Neuronal stem cell (in vitro differentiated cells): Measurements from ENCODE around the gene SCN10A.

Source experiments
- DNase-seq: peaks from one replicate; pipeline ENCODE4 v3.0.0-alpha.2; 2013; ENCODE audit warnings: low spot score
- H2AFZ ChIP-seq: one replicate; pipeline ENCODE4 v1.6.1; 2013; ENCODE audit warnings: mild to moderate bottlenecking, low read length, inconsistent platforms
- H2AK5ac ChIP-seq: 2 replicates; pipeline ENCODE4 v1.6.1; 2013; ENCODE audit warnings: low read depth, mild to moderate bottlenecking, inconsistent platforms, low read length, moderate library complexity, mixed read lengths
- H2BK120ac ChIP-seq: 2 replicates; pipeline ENCODE4 v1.6.1; 2013; ENCODE audit warnings: low read depth, mild to moderate bottlenecking, inconsistent platforms, low read length, moderate library complexity, mixed read lengths
- H2BK12ac ChIP-seq: one replicate; pipeline ENCODE4 v1.6.1; 2013; ENCODE audit warnings: low read length, inconsistent platforms
- H2BK15ac ChIP-seq: 2 replicates; pipeline ENCODE4 v1.6.1; 2013; ENCODE audit warnings: mild to moderate bottlenecking, low read length, inconsistent platforms, mixed read lengths
- H2BK5ac ChIP-seq: one replicate; pipeline ENCODE4 v1.6.1; 2013; ENCODE audit warnings: inconsistent platforms, mild to moderate bottlenecking, low read length, moderate library complexity
- H3K14ac ChIP-seq: one replicate; pipeline ENCODE4 v1.6.1; 2013; ENCODE audit warnings: low read length, inconsistent platforms
- H3K18ac ChIP-seq: 2 replicates; pipeline ENCODE4 v1.6.1; 2013; ENCODE audit warnings: low read length, inconsistent platforms
- H3K23ac ChIP-seq: 2 replicates; pipeline ENCODE4 v1.6.1; 2013; ENCODE audit warnings: low read depth, mild to moderate bottlenecking, mixed read lengths, low read length, inconsistent platforms; ENCODE audit not compliant: poor library complexity
- H3K27ac ChIP-seq: replicated peaks from 3 replicates; pipeline ENCODE4 v1.5.1; 2013; ENCODE audit warnings: low read length, inconsistent platforms
- H3K27me3 ChIP-seq, 3 experiments: 2 replicates each; pipeline ENCODE4 v1.6.1; 2013; ENCODE audit warnings: low read length in 3 of 3, mild to moderate bottlenecking in 2 of 3, inconsistent platforms in 1 of 3, low read depth in 1 of 3, mixed read lengths in 1 of 3, moderate library complexity in 1 of 3; ENCODE audit not compliant: control insufficient read depth in 3 of 3, insufficient read depth in 3 of 3
- H3K36me3 ChIP-seq, 2 donors: replicated peaks in 1 of 2; 2 replicates each; pipeline ENCODE4 v1.6.1; 2013; ENCODE audit warnings: low read length in 2 of 2; ENCODE audit not compliant: control insufficient read depth in 2 of 2, insufficient read depth in 2 of 2
- H3K4ac ChIP-seq: 2 replicates; pipeline ENCODE4 v1.6.1; 2013; ENCODE audit warnings: inconsistent platforms, mild to moderate bottlenecking, low read length, moderate library complexity
- H3K4me1 ChIP-seq, 2 donors: 1 replicate in 1 of 2; 2 replicates in 1 of 2; pipeline ENCODE4 v1.6.1; 2013; ENCODE audit warnings: low read length in 2 of 2, low read depth in 1 of 2; ENCODE audit not compliant: control insufficient read depth in 2 of 2, insufficient read depth in 1 of 2
- H3K4me2 ChIP-seq: one replicate; pipeline ENCODE4 v1.6.1; 2013; ENCODE audit warnings: mild to moderate bottlenecking, low read length, inconsistent platforms; ENCODE audit not compliant: insufficient read depth, poor library complexity, severe bottlenecking
- H3K4me3 ChIP-seq, 2 donors: 2 replicates each; pipeline ENCODE4 v1.5.1; 2013; ENCODE audit warnings: low read length in 2 of 2, mild to moderate bottlenecking in 2 of 2, inconsistent platforms in 1 of 2, moderate library complexity in 1 of 2
- H3K79me1 ChIP-seq: one replicate; pipeline ENCODE4 v1.6.1; 2013; ENCODE audit warnings: low read depth, mild to moderate bottlenecking, inconsistent platforms, low read length, moderate library complexity
- H3K9ac ChIP-seq: one replicate; pipeline ENCODE4 v1.6.1; 2013; ENCODE audit warnings: mild to moderate bottlenecking, low read depth, low read length, inconsistent platforms; ENCODE audit not compliant: poor library complexity
- H3K9me3 ChIP-seq, 2 donors: replicated peaks in 1 of 2; 2 replicates each; pipeline versions ENCODE3 to v1.6.1; 2013; ENCODE audit warnings: low read length in 2 of 2, mild to moderate bottlenecking in 2 of 2, inconsistent platforms in 1 of 2, low read depth in 1 of 2, mixed read lengths in 1 of 2, moderate library complexity in 1 of 2; ENCODE audit not compliant: control insufficient read depth in 2 of 2, insufficient read depth in 1 of 2
- H4K8ac ChIP-seq: one replicate; pipeline ENCODE4 v1.6.1; 2013; ENCODE audit warnings: low read depth, mild to moderate bottlenecking, inconsistent platforms, low read length, moderate library complexity
- H4K91ac ChIP-seq: one replicate; pipeline ENCODE4 v1.6.1; 2013; ENCODE audit warnings: low read length, low read depth, mild to moderate bottlenecking, inconsistent platforms; ENCODE audit not compliant: poor library complexity
- WGBS, 2 donors: extraction: QIAGEN DNeasy Blood & Tissue Kit; methylation state at CpG; one replicate each; pipeline ENCODE4 v1.1.7; 2013; ENCODE audit warnings: missing lambda C conversion rate in 2 of 2, mixed read lengths in 1 of 2; ENCODE audit not compliant: insufficient read length in 2 of 2, insufficient replicate concordance in 1 of 2; ENCODE audit errors: extremely low coverage in 2 of 2; 5-methylcytosine and 5-hydroxymethylcytosine counted together

Gene SCN10A

DNA sequence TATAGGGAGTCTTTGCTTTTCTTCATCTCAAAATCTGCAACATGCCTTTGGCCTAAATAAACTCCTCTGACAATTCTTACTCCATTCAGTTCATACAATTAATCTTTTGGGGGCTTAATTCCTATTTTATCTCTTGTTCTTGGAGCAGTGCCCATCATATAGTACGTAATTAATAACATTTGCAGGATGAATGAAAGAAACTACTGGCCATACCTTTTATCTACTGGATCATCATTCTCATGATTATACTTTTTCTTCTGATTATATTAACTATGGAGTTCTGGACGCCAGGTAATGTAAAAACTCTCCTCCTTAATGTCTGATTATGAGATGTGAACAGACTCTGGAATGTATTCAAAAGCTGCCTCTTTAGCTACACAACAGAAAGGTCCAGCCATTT, 120.0 kb downstream of the SCN10A start:
- Histone ChIP-seq H3K14ac (no peak overlapping the region), H2AK5ac (no peak overlapping the region), H3K4me1 (no peaks in the 10 kb centered on the region), H3K27me3 (no peaks in the 10 kb centered on the region), H3K36me3 (no peaks in the 10 kb centered on the region), H3K4ac (no peak overlapping the region), H2BK12ac (no peak overlapping the region), H3K9ac (no peak overlapping the region), H3K23ac (no peak overlapping the region), H3K4me2 (no peak overlapping the region), H3K27ac (no peak overlapping the region), H3K9me3 (no peaks in the 10 kb centered on the region), H2BK15ac (no peak overlapping the region), H2AFZ (no peak overlapping the region), H3K18ac (no peak overlapping the region), H4K8ac (no peak overlapping the region), H2BK5ac (no peak overlapping the region), H4K91ac (no peak overlapping the region), H3K4me3 (no peak overlapping the region), H2BK120ac (no peak overlapping the region), H3K79me1 (no peaks in the 10 kb centered on the region)
- no CpG with 5 or more reads among the region's 2 CpGs for WGBS, 2 donors
- DNase-seq: no peak

DNA sequence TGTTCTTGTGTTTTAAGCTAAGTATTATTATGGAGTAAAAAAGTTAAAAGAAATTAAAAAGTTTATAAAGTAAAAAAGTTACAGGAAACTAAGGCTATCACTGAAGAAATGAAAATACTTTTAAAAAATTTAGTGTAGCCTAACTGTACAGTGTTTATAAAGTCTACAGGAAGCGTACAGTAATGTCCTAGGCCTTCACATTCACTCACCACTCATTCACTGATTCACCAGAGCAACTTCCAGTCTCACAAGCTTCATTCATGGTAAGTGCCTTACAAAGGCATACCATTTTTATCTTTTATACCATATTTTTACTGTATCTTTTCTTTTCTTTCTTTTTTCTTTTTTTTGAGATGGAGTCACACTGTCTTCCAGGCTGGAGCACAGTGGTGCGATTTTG, 125.8 kb downstream of the SCN10A start:
- Histone ChIP-seq H3K36me3 (no peaks in the 10 kb centered on the region), H3K14ac (no peak overlapping the region), H3K4me2 (no peak overlapping the region), H2BK15ac (no peak overlapping the region), H2BK12ac (no peak overlapping the region), H2BK120ac (no peak overlapping the region), H3K18ac (no peak overlapping the region), H3K4me1 (no peaks in the 10 kb centered on the region), H4K8ac (no peak overlapping the region), H3K9ac (no peak overlapping the region), H3K23ac (no peak overlapping the region), H2AK5ac (no peak overlapping the region), H4K91ac (no peak overlapping the region), H3K27ac (no peak overlapping the region), H2BK5ac (no peak overlapping the region), H2AFZ (no peak overlapping the region), H3K9me3 (no peaks in the 10 kb centered on the region), H3K4me3 (no peak overlapping the region), H3K4ac (no peak overlapping the region), H3K27me3 (no peaks in the 10 kb centered on the region), H3K79me1 (no peaks in the 10 kb centered on the region)
- no peak for DNase-seq
- no CpG with 5 or more reads among the region's 2 CpGs for WGBS, 2 donors

DNA sequence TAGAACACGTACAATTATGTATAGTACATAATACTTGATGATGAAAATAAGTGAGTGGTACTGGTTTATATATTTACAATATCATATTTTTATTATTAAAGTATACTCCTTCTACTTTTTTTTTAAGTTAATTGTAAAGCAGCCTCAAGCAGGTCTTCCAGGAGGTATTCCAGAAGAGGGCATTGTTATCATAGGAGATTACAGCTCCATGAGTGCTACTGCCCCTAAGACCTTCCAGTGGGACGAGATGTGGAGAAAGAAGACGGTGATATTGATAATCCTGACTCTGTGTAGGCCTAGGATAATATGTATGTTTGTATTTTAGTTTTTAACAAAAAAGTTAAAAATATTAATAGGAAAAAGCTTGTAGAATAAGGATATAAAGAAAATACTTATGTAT, 126.2 kb downstream of the SCN10A start:
- H3K9me3 ChIP-seq: no peaks in the 10 kb centered on the region
- no peak overlapping the region for H2AK5ac ChIP-seq
- H3K36me3 ChIP-seq: no peaks in the 10 kb centered on the region
- no peak overlapping the region for H4K8ac ChIP-seq
- no peaks in the 10 kb centered on the region for H3K4me1 ChIP-seq
- no peaks in the 10 kb centered on the region for H3K27me3 ChIP-seq
- no peak overlapping the region for H3K23ac ChIP-seq
- H3K9ac ChIP-seq: no peak overlapping the region
- no peak overlapping the region for H2BK12ac ChIP-seq
- H3K14ac ChIP-seq: no peak overlapping the region
- DNase-seq: no peak
- no peaks in the 10 kb centered on the region for H3K79me1 ChIP-seq
- H3K4ac ChIP-seq: no peak overlapping the region
- H2BK5ac ChIP-seq: no peak overlapping the region
- no peak overlapping the region for H3K4me3 ChIP-seq
- no peak overlapping the region for H2AFZ ChIP-seq
- no peak overlapping the region for H2BK120ac ChIP-seq
- H3K4me2 ChIP-seq: no peak overlapping the region
- H2BK15ac ChIP-seq: no peak overlapping the region
- no peak overlapping the region for H3K27ac ChIP-seq
- H3K18ac ChIP-seq: no peak overlapping the region
- no peak overlapping the region for H4K91ac ChIP-seq
- no CpG with 5 or more reads among the region's 3 CpGs for WGBS, 2 donors

DNA sequence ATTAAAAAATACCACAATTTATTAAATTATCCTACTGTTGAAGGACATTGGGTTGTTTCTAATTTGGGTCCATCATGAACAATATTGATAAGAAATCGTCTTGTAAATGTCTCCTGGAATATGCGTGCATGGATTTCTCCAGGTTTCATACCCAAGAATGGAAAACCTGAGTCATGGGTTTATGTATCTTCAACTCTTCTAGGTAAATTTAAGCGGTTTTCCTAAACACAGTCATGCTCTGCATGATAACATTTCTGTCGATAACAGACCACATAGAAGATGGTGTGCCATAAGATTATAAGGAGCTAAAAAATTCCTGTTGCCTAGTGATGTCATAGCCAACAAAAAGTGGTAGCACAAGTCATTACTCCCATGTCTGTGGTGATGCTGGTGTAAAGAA, 126.7 kb downstream of the SCN10A start:
- H3K27me3 ChIP-seq: no peaks in the 10 kb centered on the region
- H2BK5ac ChIP-seq: no peak overlapping the region
- WGBS, 2 donors: no CpG with 5 or more reads among the region's 4 CpGs
- H3K36me3 ChIP-seq: no peaks in the 10 kb centered on the region
- no peak overlapping the region for H3K23ac ChIP-seq
- no peaks in the 10 kb centered on the region for H3K79me1 ChIP-seq
- no peak for DNase-seq
- H3K4ac ChIP-seq: no peak overlapping the region
- H4K91ac ChIP-seq: no peak overlapping the region
- H3K4me2 ChIP-seq: no peak overlapping the region
- no peak overlapping the region for H3K9ac ChIP-seq
- no peak overlapping the region for H2BK15ac ChIP-seq
- no peak overlapping the region for H3K14ac ChIP-seq
- no peaks in the 10 kb centered on the region for H3K4me1 ChIP-seq
- H4K8ac ChIP-seq: no peak overlapping the region
- H3K9me3 ChIP-seq: no peaks in the 10 kb centered on the region
- no peak overlapping the region for H3K27ac ChIP-seq
- H3K18ac ChIP-seq: no peak overlapping the region
- H2AFZ ChIP-seq: no peak overlapping the region
- H2BK120ac ChIP-seq: no peak overlapping the region
- no peak overlapping the region for H2AK5ac ChIP-seq
- H3K4me3 ChIP-seq: no peak overlapping the region
- no peak overlapping the region for H2BK12ac ChIP-seq
